Neural cell (in vitro differentiated cells): ENCODE results near the gene ZDHHC12. TPM values are rescaled to one million over a fixed set of nuclear protein-coding genes. Genes with fewer than 3 reads are reported as not detected.

Experiments
- H2AFZ ChIP-seq: fragments of 200-600, 300-800 bp; sonication (generic), shearing (Covaris generic); 2 replicates; pipeline ENCODE4 v1.6.0; 2014; ENCODE audit warnings: low read depth, mild to moderate bottlenecking, antibody characterized with exemption, low read length, moderate library complexity
- H3F3A ChIP-seq: fragments of 200-600 bp; shearing (Covaris generic); 2 replicates; pipeline ENCODE4 v1.6.1; 2016; ENCODE audit warnings: mild to moderate bottlenecking, moderate library complexity, mixed read lengths, antibody characterized with exemption, low read length; ENCODE audit not compliant: insufficient read depth, poor library complexity, severe bottlenecking
- H3K27ac ChIP-seq: fragments of 200-600, 300-800 bp; sonication (generic), shearing (Covaris generic); 2 replicates; pipeline ENCODE4 v1.5.1; 2014; ENCODE audit warnings: mild to moderate bottlenecking, low read length, moderate library complexity
- H3K27me3 ChIP-seq: fragments of 300-800, 200-600 bp; sonication (generic), shearing (Covaris generic); 2 replicates; pipeline ENCODE4 v1.6.0; 2014; ENCODE audit warnings: mild to moderate bottlenecking, low read depth, low read length, moderate library complexity; ENCODE audit not compliant: insufficient read depth
- H3K36me3 ChIP-seq: fragments of 300-800, 200-600 bp; sonication (generic), shearing (Covaris generic); 2 replicates; pipeline ENCODE4 v1.5.1; 2014; ENCODE audit warnings: mild to moderate bottlenecking, antibody characterized with exemption, low read length, moderate library complexity; ENCODE audit not compliant: insufficient read depth
- H3K4me2 ChIP-seq: fragments of 300-800, 200-600 bp; sonication (generic), shearing (Covaris generic); 2 replicates; pipeline ENCODE4 v1.6.0; 2014; ENCODE audit warnings: mild to moderate bottlenecking, low read length
- H3K4me3 ChIP-seq: fragments of 300-800, 200-600 bp; sonication (generic), shearing (Covaris generic); 2 replicates; pipeline ENCODE4 v1.5.1; 2014; ENCODE audit warnings: mild to moderate bottlenecking, low read length, moderate library complexity
- H3K79me2 ChIP-seq: fragments of 200-600 bp; shearing (Covaris generic); replicated peaks from 2 replicates; pipeline ENCODE4 v1.6.0; 2014; ENCODE audit warnings: mild to moderate bottlenecking, low read length, moderate library complexity; ENCODE audit not compliant: insufficient read depth
- H3K9ac ChIP-seq: fragments of 300-800, 200-600 bp; sonication (generic), shearing (Covaris generic); 2 replicates; pipeline ENCODE4 v1.6.1; 2016; ENCODE audit warnings: mild to moderate bottlenecking, low read length, mixed read lengths
- H3K9me2 ChIP-seq: fragments of 200-600 bp; shearing (Covaris generic); 2 replicates; pipeline ENCODE4 v1.6.1; 2016; ENCODE audit warnings: mild to moderate bottlenecking, low read length, mixed read lengths; ENCODE audit not compliant: insufficient read depth
- H3K9me3 ChIP-seq: fragments of 200-600, 300-800 bp; sonication (generic), shearing (Covaris generic); 2 replicates; pipeline ENCODE4 v1.6.1; 2016; ENCODE audit warnings: mild to moderate bottlenecking, mixed run types, low read length, moderate library complexity, mixed read lengths
- H4K20me1 ChIP-seq: fragments of 200-600 bp; shearing (Covaris generic); 2 replicates; pipeline ENCODE4 v1.6.1; 2016; ENCODE audit warnings: mild to moderate bottlenecking, mixed run types; ENCODE audit not compliant: insufficient read depth
- EP300 ChIP-seq: fragments of 450-650 bp; conservative IDR thresholded peaks from 2 replicates; pipeline ENCODE4 v1.6.1; 2014; ENCODE audit warnings: antibody characterized with exemption, mild to moderate bottlenecking, moderate library complexity; ENCODE audit not compliant: poor library complexity, severe bottlenecking
- EZH2 ChIP-seq: fragments of 200-600, 300-800 bp; shearing (Covaris generic), sonication (generic); IDR thresholded peaks from 2 replicates; pipeline ENCODE4 v1.6.1; 2014; ENCODE audit warnings: antibody characterized with exemption, low read length, borderline replicate concordance, mild to moderate bottlenecking; ENCODE audit not compliant: insufficient read depth, poor library complexity, severe bottlenecking
- MXI1 ChIP-seq: fragments of 450-650 bp; conservative IDR thresholded peaks from 2 replicates; pipeline ENCODE4 v1.6.1; 2014; ENCODE audit warnings: antibody characterized with exemption, mild to moderate bottlenecking; ENCODE audit not compliant: poor library complexity, severe bottlenecking
- POLR2AphosphoS5 ChIP-seq: IDR thresholded peaks from 2 replicates; pipeline ENCODE4 v1.6.1; 2012
- RAD21 ChIP-seq: fragments of 450-650 bp; conservative IDR thresholded peaks from 2 replicates; pipeline ENCODE4 v1.6.1; 2014; ENCODE audit warnings: antibody characterized with exemption, mild to moderate bottlenecking, moderate library complexity
- REST ChIP-seq: IDR thresholded peaks from 2 replicates; pipeline ENCODE4 v1.6.1; 2012; ENCODE audit warnings: borderline replicate concordance
- SMC3 ChIP-seq: fragments of 450-650 bp; conservative IDR thresholded peaks from 2 replicates; pipeline ENCODE4 v1.6.1; 2014; ENCODE audit warnings: antibody characterized with exemption, mild to moderate bottlenecking, moderate library complexity; ENCODE audit not compliant: poor library complexity
- TAF1 ChIP-seq: IDR thresholded peaks from 2 replicates; pipeline ENCODE4 v1.6.1; 2012; ENCODE audit warnings: low read depth
- polyA plus RNA-seq: library from polyadenylated mRNA; depleted of rRNA; stranded (reverse); fragments of >200 nt; gene quantifications from 2 replicates; pipeline ENCODE4 v1.2.3, GENCODE V29; 2014
- TF ChIP-seq, protein P1 (sequence below): fragments of 450-650 bp; IDR thresholded peaks from 2 replicates; pipeline ENCODE4 v1.5.1; 2014; ENCODE audit warnings: antibody characterized with exemption, mild to moderate bottlenecking, moderate library complexity; ENCODE audit not compliant: poor library complexity, severe bottlenecking

ZDHHC12 gene
- polyA plus RNA-seq, 1 donor from 2014 or later = 0.09 TPM

DNA sequence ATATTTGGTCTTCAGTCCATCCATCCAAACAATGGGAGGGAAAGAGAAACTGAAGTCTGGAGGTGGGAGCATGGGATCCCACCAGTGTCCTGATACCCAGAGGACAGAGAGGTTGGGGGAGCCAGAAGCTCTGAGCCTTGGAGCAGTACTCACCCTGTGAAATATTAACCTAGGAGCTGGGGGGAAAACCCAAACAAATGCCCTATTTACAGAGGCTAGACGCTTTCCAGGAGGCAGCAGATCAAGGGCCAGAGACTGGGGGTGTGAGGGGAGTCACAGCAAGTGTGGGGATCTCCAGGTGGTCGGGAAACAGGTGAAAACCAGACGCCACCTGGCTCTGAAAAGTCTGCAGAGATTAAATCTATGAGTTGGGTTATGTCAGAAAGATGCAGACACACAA lies 41.6 kb upstream of the ZDHHC12 start:
- Histone ChIP-seq H3K27me3 (no peaks in the 10 kb centered on the region), H3F3A (no peaks in the 10 kb centered on the region), H3K4me2 (no peak overlapping the region), H3K27ac (no peak overlapping the region), H3K79me2 (peaks cover 15% of the 10 kb centered on the region), H3K9ac (no peak overlapping the region), H4K20me1 (no peaks in the 10 kb centered on the region), H3K4me3 (no peak overlapping the region), H3K9me2 (no peaks in the 10 kb centered on the region), H3K36me3 (no peaks in the 10 kb centered on the region), H3K9me3 (no peaks in the 10 kb centered on the region), H2AFZ (no peak overlapping the region)
- TF ChIP-seq SMC3 (no peak), EP300 (no peak), TAF1 (no peak), POLR2AphosphoS5 (no peak), REST (no peak), RAD21 (no peak), EZH2 (no peak), MXI1 (no peak)
- TF ChIP-seq, protein P1, sequence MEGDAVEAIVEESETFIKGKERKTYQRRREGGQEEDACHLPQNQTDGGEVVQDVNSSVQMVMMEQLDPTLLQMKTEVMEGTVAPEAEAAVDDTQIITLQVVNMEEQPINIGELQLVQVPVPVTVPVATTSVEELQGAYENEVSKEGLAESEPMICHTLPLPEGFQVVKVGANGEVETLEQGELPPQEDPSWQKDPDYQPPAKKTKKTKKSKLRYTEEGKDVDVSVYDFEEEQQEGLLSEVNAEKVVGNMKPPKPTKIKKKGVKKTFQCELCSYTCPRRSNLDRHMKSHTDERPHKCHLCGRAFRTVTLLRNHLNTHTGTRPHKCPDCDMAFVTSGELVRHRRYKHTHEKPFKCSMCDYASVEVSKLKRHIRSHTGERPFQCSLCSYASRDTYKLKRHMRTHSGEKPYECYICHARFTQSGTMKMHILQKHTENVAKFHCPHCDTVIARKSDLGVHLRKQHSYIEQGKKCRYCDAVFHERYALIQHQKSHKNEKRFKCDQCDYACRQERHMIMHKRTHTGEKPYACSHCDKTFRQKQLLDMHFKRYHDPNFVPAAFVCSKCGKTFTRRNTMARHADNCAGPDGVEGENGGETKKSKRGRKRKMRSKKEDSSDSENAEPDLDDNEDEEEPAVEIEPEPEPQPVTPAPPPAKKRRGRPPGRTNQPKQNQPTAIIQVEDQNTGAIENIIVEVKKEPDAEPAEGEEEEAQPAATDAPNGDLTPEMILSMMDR = no peak

DNA sequence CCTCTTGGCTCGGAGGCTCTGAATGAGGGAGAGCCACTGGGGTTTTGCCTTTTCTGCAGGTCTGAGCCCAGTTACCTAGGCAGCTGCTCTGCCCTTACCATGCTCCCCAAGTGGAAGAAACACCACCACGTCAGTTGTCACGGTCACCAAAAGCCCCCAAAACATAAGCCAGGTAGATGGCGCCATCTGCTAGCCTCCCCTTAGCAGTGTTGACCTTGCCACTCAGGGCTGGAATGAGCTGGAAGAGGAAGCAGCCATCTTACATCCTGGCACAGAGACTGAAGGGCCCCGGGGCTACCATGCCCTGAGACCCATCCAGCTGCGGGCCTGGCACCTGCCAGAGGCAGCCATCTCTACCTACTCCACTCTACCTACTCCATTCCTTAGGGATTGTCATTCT lies 40.4 kb upstream of the ZDHHC12 start:
- H3K9me2 ChIP-seq = no peaks in the 10 kb centered on the region
- no peak overlapping the region for H3K27ac ChIP-seq
- no peaks in the 10 kb centered on the region for H3F3A ChIP-seq
- H3K4me3 ChIP-seq = no peak overlapping the region
- TF ChIP-seq MXI1 (no peak), REST (no peak), TAF1 (no peak), EP300 (no peak)
- H3K27me3 ChIP-seq = no peaks in the 10 kb centered on the region
- H3K9me3 ChIP-seq = no peaks in the 10 kb centered on the region
- peaks cover 4% of the 10 kb centered on the region for H3K79me2 ChIP-seq
- no peak overlapping the region for H2AFZ ChIP-seq
- no peaks in the 10 kb centered on the region for H3K36me3 ChIP-seq
- no peak overlapping the region for H3K4me2 ChIP-seq
- H3K9ac ChIP-seq = no peak overlapping the region
- no peaks in the 10 kb centered on the region for H4K20me1 ChIP-seq
